ENCODE results near the gene PIGQ.

The PIGQ gene

DNA sequence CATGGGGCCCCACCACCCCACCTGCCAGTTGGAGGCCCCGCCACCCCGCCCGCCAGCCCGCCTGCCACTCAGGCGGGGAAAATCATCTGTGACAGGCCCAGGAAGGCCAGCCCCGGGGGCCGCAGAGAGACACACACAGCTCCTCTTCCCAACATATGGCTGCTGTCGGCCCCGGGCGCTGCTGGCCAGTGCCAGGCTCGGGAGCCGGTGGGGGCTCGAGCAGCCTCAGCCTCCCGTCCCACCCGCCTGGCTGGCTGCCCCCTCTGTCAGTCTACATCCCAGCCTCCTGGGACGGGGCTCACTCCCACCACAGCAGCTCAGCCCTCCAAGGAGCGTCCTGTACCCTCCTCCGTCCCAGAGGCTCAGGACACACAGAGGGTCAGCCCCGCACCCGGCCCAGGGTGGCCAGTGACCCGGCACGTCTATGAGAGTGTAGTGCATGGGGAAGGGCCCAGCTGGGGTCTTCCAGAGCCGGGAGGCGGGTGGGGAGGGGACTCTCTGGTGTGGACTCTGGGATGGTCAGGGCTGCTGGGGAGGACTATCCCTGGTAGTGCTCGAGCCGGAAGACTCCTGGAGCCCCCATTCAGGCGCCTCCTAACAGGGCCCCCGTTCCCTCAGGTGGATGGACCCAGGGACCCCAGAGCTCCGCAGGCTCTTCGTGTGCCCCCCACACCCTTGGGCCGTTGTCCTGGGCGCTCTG is 13.1 kb upstream of the PIGQ start:
- no peak for DNase-seq

DNA sequence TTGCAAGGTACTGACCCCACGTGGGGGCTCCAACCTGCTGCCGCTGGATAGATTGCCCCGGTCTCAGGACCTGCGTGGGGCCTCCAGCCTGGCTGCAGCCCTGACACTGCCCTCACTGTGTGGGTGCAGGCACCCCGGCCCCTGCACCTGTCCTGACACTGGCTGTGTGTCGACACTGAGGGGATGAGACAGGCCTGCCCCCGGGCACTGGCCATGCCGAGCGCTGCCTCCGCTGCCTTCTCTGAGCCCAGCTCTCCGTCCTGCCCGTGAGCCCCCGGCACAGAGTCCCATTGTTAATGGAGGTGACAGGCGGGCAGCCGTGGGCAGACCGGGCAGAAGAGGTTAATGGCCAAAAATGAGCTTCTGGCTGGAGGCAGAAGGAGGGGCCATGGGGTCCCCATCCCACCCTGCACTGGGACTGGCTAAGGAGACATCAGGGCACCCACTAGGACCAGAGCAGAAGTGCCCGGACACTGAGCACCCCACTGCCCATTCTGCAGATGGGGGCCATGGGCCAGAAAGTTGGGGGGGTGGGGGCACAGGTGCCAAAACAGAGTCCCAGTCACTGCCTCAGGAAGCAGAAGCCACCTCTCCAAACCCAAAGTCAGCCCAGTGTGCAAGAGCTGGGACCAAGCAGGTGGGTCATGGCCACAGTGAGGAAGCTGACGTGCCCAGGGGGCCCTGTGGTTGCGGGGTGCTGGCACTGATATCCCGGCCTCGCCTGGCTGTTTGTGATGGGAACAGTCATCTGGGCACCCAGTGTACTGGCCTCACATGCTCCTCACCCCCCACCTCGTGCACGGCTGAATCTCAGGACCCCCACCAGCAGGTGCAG is 12.1 kb upstream of the PIGQ start:
- DNase-seq = no peak

- DNase-seq = no peak
Observed at GRCh38 chr16:558298-559020, 11.3 kb upstream of the PIGQ start.

DNA sequence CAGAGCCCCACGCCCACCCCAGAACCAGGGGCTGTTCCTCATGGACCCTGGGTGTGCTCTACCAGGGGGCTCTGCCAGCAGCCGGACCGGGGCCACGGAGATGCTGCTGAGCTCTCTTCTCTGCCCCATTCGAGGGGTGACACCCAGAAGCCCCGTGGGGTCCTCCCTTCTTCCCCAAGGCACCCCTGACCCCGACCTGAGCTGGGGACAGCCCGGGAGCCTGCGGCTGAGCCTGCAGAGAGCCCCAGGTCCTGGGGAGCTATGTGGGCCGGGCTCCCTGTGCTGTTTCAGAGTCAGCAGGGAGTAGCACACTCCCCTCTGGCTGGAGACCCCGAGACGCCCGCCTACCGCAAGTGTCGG is 10.8 kb upstream of the PIGQ start:
- DNase-seq = no peak

DNA sequence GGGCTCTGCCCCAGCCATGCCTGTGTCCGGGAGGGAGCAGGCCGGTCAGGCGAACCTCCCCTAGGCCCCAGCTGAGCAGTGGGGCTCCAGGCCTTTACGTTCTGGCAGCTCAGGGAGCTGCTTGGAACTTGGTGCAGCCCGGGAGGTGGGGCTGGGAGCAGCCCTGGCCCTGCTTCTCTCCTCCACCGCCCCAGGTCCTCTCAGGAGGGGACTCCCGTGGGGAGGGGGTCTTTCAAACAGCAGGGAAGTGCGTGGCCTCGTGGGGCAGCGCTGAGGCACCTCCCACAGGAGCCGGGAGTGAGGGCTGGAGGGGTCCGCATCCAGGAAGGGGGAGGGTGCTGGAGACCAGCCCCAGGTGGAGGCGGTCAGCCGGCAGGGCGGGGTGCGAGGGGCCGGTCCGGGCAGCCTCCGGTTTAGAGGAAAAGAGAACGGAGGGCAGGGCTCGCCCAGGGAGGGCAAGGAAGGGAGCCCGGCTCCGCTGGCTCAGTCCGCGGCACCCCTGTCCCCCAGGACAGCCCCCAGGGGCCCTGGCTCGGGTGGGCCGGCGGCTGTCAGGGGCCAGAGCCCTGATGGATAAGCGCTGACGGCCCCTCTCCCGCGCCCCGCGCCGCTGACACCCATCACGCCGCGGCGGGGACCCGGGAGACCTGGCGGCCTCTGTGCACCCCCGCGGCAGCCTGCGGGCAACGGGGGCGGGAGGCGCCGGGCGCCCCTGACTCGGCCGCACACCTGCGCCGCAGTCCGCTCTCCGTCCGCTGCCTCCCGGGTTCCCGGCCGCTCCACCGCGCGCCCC is 10.2 kb upstream of the PIGQ start:
- no peak for DNase-seq

- no peak for DNase-seq
Observed at GRCh38 chr16:560204-560700, 9.5 kb upstream of the PIGQ start, which contains the start of gene PRR35. Gene PRR35, plus strand, starts transcription at chr16:560394. Its CDS starts 2,901 bp downstream, at chr16:563295.

GRCh38 chr16:560701-561412 is 8.9 kb upstream of the PIGQ start:
- DNase-seq = no peak

GRCh38 chr16:561413-561794 is 8.4 kb upstream of the PIGQ start:
- DNase-seq = no peak

GRCh38 chr16:561957-562938 is 7.5 kb upstream of the PIGQ start:
- no peak for DNase-seq

DNA sequence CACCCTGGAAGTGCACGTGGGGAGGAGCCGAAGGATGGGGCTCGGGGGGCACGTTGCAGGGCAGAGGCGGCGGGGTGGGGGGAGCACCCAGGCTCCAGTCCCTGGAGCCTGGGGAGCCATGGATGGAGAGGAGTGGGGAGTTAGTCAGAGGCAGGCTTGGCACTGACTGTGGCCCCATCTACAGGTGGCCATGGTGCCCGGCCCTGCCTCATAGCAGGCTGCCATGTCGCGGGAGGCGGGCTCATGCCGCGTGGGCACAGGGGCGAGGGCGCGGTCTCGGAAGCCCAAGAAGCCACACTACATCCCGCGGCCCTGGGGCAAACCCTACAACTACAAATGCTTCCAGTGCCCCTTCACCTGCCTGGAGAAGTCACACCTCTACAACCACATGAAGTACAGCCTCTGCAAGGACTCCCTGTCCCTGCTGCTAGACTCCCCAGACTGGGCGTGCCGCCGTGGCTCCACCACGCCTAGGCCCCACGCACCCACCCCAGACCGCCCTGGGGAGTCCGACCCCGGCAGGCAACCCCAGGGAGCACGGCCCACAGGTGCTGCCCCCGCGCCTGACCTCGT is 6.6 kb upstream of the PIGQ start:
- DNase-seq = no peak

GRCh38 chr16:564690-565418 is 4.9 kb upstream of the PIGQ start:
- no peak for DNase-seq

DNA sequence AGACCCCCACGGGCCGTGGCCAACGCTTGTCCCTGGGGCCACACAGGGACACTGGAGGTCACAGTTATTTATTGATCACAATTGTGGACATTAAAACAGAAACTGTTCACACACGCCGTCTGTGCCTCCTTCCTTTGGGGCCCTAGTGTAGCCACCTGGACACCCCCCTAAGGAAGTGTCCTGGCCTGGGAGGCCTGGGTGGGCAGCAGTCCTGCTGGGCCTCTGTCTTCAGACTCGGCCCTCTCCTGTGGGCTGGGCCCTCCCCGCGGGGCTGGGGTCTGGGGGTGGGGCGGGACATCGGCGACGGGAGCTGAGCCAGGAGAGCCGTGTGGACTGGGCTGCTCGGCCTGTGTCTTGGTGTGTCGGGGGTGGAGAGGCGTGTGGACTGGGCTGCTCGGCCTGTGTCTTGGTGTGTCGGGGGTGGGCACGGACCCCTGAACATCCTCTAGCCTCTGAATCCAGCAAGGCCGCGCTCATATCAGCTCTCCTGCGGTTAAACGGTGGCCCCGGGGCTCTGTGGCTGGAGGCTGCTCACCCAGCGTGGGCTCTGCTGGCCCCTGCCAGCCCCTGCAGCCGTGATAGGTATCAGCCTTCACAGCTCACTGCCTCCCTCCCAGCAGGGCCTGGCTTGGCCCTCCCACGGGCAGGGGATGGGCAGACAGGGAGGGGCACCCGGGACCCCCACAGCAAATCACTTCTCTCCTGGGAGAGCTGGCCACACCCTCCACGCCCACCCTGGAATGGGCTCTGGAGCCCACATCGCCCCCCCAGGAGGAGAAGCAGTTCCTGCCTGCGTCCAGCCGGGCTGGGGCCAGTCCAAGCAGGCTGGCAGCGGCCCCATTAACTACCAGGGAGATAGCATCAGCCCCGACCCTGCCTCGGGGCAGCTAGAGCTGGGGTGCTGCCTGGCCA is 4.1 kb upstream of the PIGQ start:
- no peak for DNase-seq

DNA sequence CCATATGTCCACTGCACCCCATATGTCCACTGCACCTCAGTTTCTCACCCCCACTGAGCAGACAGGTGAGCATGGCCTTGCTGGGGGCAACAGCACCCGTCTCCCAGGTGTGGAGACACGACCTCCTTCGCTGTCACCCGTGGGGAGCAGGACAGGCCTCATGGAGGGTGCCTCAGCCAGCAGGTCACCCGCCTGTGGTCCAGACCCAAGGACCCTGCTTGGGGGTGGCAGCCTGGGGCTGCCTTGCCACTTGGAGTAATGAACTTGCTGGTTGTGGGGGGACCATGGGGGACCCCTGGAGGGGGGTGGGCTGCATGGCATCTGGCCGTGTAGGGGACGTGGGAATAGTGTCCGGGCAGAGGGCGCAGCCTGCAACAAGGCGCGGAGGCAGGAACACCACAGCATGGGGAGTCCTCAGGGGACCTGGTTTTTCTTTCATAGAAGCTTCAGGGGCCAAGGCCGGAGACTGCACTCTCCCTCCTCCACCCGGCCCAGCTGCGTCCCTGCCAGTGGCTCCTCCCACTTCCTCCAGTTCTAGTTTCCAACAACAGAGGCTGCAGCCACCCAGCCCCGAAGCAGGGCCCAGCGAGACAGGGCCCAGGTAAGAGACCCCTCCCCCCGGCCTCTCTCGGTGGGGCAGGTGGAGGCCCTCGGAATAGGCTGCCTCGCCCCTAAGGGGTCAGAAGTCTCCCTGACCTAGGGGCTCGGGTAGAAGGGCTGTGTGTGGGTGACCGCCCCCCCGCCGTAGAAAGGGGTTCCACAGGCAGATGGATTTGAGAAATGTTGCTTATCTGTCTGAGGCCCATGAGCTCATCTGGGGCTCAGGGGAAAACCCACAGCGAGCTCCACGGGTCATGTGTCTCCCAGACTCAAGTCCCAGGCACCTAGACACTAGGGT is 3.0 kb upstream of the PIGQ start, which contains the start of gene NHLRC4:
NHLRC4 (plus strand) TSS at position 531 of the 898 bp plus-strand sequence. CDS start 1,043 bp downstream, outside the sequence.
- no peak for DNase-seq

GRCh38 chr16:567373-568256 is 2.2 kb upstream of the PIGQ start:
- DNase-seq = no peak

DNA sequence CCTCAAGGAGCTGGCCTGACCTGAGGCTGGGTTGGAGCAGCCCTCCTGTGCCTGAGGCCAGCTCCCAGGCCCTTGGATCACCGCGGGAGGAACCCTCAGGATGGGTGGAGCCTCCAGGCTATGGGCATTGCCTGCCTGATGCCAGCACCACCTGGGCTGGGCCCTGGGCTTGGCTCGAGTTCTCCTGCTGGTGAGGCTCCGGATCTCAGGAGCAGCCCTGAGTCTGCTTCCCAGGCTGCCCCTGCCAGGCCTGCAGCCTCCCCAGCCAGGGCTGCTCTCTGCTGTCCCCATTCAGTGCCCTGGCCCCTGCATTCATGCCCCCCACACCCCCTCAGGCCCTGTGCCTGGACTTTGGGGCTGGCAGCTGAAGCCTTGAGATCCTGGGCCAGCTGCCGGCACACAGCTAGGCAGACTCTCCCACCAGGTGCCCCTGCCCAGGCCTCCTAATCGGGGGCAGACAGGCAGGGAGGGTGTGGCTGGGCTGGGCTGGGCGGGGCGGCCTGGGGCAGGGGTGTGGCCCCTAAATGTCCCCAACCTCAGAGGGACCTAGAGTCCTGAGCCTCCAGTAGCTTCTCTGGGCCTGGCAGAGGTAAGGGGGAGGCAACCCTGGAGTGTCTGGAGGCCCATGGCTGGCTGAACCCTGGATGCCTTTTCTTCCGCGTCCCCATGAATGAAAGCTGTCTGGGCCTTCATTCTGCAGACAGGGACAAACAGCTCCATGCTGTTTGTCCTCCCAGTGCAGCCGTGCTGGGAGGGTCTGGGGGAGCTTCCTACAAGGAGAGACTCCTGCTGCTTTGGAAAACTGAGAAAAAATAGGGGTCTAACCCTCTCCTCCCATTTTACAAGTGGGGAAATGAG is 1.1 kb upstream of the PIGQ start:
- DNase-seq = no peak

All from amniotic stem cell (primary cell).